GM19463 (cell line): ENCODE data around the gene TATDN2.
A peak's percentile ranks its signal among the peaks of the same experiment; 100 is the strongest.

Source experiments
- ATAC-seq: cut with Tn5 transposase; IDR thresholded peaks from one replicate; pipeline ENCODE4 v1.9.1; 2021; ENCODE audit warnings: mild to moderate bottlenecking, moderate library complexity; ENCODE audit not compliant: unreplicated experiment

The TATDN2 gene

GRCh38 chr3:10248184-10248983 lies at the start of gene TATDN2:
Gene TATDN2, plus strand, starts transcription at chr3:10248459. Its CDS starts 742 bp downstream, at chr3:10249201.
- ATAC-seq, result peak; percentile 93

GRCh38 chr3:10198761-10199649 lies 49.3 kb upstream of the TATDN2 start:
- ATAC-seq, result peak; percentile 84

- no peak for ATAC-seq
These were observed 43.3 kb upstream of the TATDN2 start for GRCh38 chr3:10204921-10205320.

- no peak for ATAC-seq
These were observed 42.7 kb upstream of the TATDN2 start for GRCh38 chr3:10205451-10206165.

DNA sequence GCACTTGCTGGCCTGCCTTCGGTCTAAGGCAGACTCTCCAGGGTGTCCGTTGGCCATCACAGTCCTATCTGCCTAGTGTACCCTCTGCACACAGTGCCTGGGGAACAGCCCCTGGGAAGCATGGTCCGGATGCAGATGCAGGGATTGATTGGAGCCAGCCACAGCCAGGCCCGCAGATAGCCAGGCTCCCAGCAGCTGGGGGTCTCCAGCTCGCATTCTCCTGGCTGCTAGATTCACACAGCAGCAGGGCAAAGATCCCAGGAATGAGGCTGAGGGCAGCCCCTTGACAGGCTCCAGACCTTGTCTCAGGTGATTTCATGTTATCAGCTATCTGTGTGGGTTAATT lies 42.1 kb upstream of the TATDN2 start:
- ATAC-seq, result no peak

GRCh38 chr3:10213156-10213792 lies 35.0 kb upstream of the TATDN2 start:
- ATAC-seq, result no peak

DNA sequence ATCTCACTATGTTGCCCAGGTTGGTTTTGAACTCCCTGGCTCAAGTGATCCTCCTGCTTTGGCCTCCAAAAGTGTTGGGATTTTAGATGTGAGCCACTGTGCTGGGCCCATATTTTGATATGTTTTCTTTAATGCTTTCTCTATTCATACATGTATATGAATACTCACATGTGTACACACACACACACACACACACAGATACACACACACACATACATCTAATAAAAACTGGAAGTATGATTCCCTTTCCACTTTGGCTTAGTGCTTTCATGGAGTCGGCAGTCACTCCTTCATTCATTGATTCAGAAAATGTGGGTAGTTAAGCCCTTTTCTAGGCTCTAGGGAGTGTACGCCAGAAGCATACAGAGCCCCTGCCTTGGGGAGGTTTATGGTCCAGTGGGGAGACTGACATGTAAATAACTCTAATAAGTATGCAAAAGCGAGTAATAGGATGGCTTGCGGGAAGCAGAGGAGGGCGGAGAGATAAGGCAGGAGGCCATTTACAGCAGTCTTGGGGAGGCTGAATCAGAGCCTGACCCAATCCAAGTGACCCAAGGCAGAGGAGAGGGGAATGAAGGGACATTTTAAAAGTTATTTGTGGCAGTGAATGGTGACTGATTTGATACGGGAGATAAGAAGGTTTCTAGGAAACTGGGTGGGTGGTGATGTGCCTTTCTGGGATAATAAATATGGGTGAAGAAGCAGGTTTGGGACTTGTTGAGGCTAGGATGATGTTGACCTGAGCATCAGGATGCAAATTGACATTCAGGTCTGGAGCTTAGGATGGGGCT lies 32.5 kb upstream of the TATDN2 start:
- no peak for ATAC-seq

GRCh38 chr3:10217359-10217758 lies 30.9 kb upstream of the TATDN2 start:
- ATAC-seq, result no peak

GRCh38 chr3:10219737-10220136 lies 28.5 kb upstream of the TATDN2 start:
- no peak for ATAC-seq

GRCh38 chr3:10223676-10224639 lies 24.3 kb upstream of the TATDN2 start:
- ATAC-seq, result peak; percentile 64

GRCh38 chr3:10224794-10225665 lies 23.2 kb upstream of the TATDN2 start:
- peak; percentile 38 for ATAC-seq

DNA sequence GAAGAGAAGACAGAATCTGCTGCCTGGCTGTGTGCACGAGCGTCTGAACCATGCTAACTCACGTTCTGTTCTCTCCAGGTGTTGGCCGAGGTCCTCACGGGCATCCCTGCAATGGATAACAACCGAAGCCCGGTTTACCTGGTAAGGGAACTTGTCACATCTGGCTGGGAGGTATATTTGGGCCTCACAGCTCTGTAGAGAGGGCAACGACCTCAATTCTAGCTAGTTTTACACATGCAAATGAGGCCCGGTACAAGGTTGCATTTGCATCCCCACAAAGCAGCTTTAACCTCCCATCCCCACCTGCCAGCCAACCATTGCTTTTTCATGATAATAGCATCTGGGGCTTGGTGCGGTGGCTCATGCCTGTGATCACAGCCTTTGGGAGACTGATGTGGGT lies 22.0 kb upstream of the TATDN2 start:
- ATAC-seq, result no peak

DNA sequence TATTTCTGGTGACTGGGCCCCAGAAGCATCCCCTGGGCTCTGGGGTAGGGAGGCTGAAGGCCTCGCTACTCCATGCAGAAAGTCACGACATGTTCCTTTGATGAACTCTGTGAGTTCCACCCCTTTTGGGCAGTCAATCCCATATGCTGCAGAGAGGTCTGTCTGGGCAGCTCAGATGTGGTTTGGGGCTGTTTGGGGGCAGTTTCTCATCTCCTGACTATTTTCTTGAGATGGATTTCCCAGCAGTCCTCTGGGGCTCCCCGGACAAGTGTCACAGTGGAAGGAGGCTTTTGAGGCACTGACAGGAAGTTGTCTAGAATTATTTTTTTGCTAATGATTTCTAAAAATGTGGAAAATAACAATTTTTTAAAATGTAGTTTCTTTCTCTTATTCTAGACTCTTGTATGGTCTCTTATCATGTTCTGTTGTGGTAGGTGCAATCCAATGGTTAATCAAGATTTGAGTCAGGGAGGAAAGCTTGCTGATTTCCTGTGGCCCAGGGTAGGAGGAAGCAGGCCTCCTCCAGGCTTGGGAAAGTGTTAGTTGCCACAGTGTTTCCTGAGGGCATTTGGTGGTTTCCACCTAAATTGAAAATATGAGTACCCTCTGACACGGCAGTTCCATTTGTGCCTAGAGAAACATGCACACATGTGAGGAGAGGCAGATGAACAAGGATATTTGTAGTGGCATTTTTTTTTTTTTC lies 19.9 kb upstream of the TATDN2 start:
- ATAC-seq, result no peak

GRCh38 chr3:10229576-10229975 lies 18.7 kb upstream of the TATDN2 start:
- no peak for ATAC-seq

GRCh38 chr3:10232137-10232536 lies 16.1 kb upstream of the TATDN2 start:
- ATAC-seq, result no peak

GRCh38 chr3:10233988-10234387 lies 14.3 kb upstream of the TATDN2 start:
- no peak for ATAC-seq

DNA sequence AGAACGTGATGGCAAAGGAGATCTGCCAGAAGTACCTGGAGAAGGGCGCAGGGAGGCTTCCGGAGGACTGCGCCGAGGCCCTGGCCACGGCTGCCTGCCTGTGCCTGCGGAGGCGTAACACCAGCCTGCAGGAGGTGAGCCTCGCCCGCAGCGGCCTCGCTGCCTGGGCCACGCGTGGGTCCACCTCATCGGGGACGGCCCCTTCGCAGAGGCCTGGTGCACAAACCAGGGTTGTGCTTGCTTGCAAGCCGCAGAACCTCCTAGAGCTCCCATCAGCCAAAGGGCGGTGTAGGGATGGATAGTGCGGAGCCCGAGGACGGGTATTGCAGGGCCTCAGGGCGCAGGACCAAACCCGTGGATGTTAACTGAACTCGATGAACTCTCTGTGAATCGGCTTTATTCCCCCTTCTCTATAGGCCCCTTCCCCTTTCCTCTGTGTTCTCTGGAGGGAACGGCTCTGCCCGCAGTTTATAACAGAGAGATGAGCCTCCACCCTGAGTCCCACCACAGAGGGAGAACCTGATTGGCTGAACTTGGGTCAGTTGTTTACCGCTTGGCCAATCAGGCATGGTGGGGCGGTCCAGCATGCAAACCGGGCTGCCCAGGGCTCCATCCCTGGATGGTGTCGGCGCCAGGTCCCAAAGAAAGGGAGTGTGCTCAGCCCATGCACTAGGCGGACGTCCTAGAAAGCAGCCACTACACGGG lies 13.6 kb upstream of the TATDN2 start:
- no peak for ATAC-seq
